HUES48 (cell line): ENCODE data around the gene LRRC8E.
"Not testable (repeated sequence)": the region's sequence is repeated elsewhere in the genome, so short reads cannot be mapped to it uniquely, and the experiment has no call there.

Source experiments
- H3K27ac ChIP-seq: one replicate; pipeline ENCODE4 v1.7.0; 2013; ENCODE audit warnings: low read depth, low read length, inconsistent platforms
- H3K27me3 ChIP-seq: 2 replicates; pipeline ENCODE4 v1.6.1; 2013; ENCODE audit warnings: mild to moderate bottlenecking, low read length; ENCODE audit not compliant: control insufficient read depth, insufficient read depth
- H3K36me3 ChIP-seq: 2 replicates; pipeline ENCODE4 v1.6.1; 2013; ENCODE audit warnings: low read length; ENCODE audit not compliant: control insufficient read depth, insufficient read depth
- H3K4me1 ChIP-seq: 2 replicates; pipeline ENCODE4 v1.6.1; 2013; ENCODE audit warnings: mild to moderate bottlenecking, low read length; ENCODE audit not compliant: control insufficient read depth, insufficient read depth
- H3K4me3 ChIP-seq: 2 replicates; pipeline ENCODE4 v1.5.1; 2013; ENCODE audit warnings: mild to moderate bottlenecking, low read depth, low read length
- H3K9ac ChIP-seq: 2 replicates; pipeline ENCODE4 v1.6.1; 2013; ENCODE audit warnings: mild to moderate bottlenecking, low read depth, low read length, moderate library complexity
- H3K9me3 ChIP-seq: 2 replicates; pipeline ENCODE4 v1.6.1; 2013; ENCODE audit warnings: low read length; ENCODE audit not compliant: control insufficient read depth, insufficient read depth

Gene LRRC8E

DNA sequence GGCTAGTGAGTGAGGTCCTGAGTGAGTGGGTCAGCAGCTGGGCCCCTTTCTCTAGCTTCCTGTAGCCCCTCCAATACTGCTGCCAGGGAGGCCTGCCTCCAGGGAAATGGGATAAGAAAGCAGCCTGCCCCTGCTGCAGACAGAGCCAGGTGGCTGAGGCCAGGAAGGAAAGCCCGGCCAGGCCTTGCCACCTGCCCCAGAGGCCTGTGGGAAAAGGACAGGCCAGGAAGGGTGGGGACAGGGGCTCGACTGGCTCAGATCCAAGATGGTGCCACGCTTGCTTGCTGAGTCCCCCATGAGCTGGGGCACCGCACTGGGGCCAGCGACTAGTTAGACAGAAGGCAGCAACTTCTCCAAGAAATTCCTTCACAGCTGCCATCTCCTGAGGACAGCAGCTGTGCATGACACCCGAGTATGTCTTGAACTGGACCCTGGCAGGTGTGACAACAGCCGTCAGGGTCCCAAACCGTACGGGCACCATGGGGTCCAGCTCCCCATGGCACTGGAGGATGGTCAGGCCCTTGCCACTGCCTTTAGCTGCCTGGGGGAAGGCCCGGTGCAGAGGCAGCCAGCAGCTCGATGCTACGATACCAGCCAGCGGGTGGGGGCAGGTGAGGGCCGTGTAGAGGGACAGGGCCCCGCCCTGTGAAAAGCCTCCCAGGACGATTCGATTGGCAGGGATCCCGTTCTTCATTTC lies 9.1 kb upstream of the LRRC8E start:
- no peaks in the 10 kb centered on the region for H3K4me1 ChIP-seq
- no peaks in the 10 kb centered on the region for H3K9me3 ChIP-seq
- H3K27me3 ChIP-seq, result no peaks in the 10 kb centered on the region
- no peak overlapping the region for H3K9ac ChIP-seq
- H3K36me3 ChIP-seq, result no peaks in the 10 kb centered on the region
- H3K27ac ChIP-seq, result no peak overlapping the region
- H3K4me3 ChIP-seq, result no peak overlapping the region

DNA sequence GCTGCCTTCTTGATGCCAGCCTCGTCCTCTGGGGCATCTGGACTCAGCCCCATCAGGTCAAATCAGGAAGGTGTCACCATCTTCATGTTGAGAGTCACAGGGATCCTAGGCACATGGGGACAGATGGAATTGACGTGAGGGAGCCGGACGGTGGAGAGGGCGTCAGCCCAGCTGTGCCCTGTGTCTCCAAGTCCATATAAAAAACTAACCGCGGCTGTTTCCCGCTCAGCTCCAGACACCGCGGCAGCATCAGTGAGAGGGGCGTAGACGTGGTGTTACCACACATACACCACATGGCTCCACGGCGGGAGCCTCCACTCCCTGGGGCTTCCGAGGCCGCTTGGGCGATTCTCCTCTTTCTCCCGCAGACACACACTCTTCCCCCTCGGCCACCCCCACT lies 8.5 kb upstream of the LRRC8E start:
- Histone ChIP-seq H3K27me3 (no peaks in the 10 kb centered on the region), H3K4me1 (no peaks in the 10 kb centered on the region), H3K9ac (no peak overlapping the region), H3K4me3 (no peak overlapping the region), H3K36me3 (no peaks in the 10 kb centered on the region), H3K27ac (no peak overlapping the region), H3K9me3 (no peaks in the 10 kb centered on the region)

DNA sequence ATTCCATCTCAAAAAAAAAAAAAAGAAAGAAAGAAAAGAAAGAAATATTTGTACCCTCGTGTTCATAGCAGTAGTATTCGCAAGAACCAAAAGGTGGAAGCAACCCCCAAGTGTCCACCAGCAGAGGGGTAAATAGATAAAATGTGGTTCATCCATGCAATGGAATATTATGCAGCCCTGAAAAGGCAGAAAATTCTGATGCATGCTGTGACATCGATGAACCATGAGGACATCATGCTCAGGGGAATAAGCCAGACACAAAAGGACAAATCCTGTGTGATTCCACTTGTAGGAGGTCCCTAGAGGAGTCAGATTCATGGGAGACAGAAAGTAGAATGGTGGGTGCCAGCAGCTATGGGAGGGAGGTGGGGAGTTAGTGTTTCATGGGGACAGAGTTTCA lies 6.4 kb upstream of the LRRC8E start:
- H3K4me3 ChIP-seq, result no peak overlapping the region
- H3K27me3 ChIP-seq, result no peaks in the 10 kb centered on the region
- H3K9me3 ChIP-seq, result no peaks in the 10 kb centered on the region
- H3K27ac ChIP-seq, result no peak overlapping the region
- H3K9ac ChIP-seq, result no peak overlapping the region
- no peaks in the 10 kb centered on the region for H3K36me3 ChIP-seq
- no peaks in the 10 kb centered on the region for H3K4me1 ChIP-seq

DNA sequence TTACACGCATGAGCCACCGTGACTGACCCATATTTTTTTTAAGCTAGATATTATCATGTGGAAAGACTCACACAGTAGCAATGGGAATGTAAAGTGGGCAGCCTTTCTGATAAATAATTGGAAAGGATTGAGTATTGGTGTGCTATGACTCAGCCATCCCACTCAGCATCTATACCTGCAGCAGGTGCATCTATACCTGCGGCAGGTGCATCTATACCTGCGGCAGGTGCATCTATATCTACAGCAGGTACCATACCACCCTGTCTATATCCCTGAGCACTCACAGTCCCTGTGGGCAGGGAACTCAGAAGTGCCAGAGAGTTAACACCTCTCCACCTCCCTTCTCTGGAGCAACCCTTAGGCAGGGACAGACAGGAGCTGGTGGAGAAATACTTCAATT lies 5.2 kb upstream of the LRRC8E start:
- H3K27me3 ChIP-seq, result no peaks in the 10 kb centered on the region
- no peak overlapping the region for H3K4me3 ChIP-seq
- no peak overlapping the region for H3K27ac ChIP-seq
- no peaks in the 10 kb centered on the region for H3K36me3 ChIP-seq
- no peaks in the 10 kb centered on the region for H3K9me3 ChIP-seq
- H3K9ac ChIP-seq, result no peak overlapping the region
- no peaks in the 10 kb centered on the region for H3K4me1 ChIP-seq

DNA sequence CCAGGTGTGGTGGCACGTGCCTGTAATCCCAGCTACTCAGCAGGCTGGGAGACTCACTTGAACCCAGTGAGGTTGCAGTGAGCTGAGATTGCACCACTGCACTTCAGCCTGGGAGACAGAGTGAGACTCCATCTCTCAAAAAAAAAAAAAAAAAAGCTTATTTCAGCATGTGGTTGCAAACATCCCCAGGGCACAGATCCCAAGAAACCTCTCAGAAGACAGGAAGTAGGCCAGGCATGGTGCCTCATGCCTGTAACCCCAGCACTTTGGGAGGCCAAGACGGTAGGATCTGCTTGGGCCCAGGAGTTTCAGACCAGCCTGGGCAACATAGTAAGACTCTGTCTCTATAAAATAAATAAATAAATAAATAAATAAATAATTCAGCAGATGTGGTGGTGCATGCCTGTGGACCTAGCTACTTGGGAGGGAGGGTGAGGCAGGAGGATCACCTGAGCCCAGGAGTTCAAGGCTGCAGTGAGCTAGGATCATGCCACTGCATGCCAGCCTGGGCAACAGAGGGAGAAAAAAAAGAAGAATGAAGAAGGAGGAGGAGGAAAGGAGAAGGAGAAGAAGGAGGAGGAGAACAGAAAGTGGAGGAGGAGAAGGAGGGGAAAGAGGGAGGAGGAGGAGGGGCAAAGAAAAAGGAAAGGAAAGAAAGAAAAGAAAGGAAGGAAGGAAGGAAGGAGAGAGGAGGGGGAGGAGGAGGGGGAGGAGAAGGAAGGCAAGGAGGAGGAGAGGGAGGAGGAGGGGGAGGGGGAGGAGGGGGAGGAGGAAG lies 4.3 kb upstream of the LRRC8E start:
- H3K9me3 ChIP-seq, result no peaks in the 10 kb centered on the region
- no peak overlapping the region for H3K4me3 ChIP-seq
- H3K9ac ChIP-seq, result no peak overlapping the region
- H3K4me1 ChIP-seq, result no peaks in the 10 kb centered on the region
- H3K27me3 ChIP-seq, result peaks cover 6% of the 10 kb centered on the region; the same call in 1 of the 2 replicates
- no peaks in the 10 kb centered on the region for H3K36me3 ChIP-seq
- no peak overlapping the region for H3K27ac ChIP-seq

DNA sequence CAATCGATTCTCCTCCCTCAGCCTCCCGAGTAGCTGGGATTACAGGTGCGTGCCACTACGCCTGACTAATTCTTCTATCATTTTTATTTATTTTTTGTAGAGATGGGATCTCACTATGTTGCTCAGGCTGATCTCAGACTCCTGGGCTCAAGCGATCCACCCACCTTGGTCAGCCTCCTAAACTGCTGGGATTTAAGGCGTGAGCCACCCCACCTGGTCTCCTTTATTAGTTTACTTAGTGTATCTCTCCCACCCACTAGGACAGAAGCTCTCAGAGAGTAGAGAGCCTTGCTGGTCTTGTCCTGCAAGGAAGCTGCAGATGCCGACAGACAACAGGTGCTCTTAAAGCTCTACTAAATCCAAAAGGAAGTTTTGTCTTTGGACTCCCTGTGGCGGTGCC lies 2.5 kb upstream of the LRRC8E start:
- Histone ChIP-seq H3K4me1 (no peaks in the 10 kb centered on the region), H3K9ac (no peak overlapping the region), H3K36me3 (no peaks in the 10 kb centered on the region), H3K9me3 (no peaks in the 10 kb centered on the region), H3K4me3 (no peak overlapping the region), H3K27ac (no peak overlapping the region), H3K27me3 (peaks cover 7% of the 10 kb centered on the region; the same call in 1 of the 2 replicates)

DNA sequence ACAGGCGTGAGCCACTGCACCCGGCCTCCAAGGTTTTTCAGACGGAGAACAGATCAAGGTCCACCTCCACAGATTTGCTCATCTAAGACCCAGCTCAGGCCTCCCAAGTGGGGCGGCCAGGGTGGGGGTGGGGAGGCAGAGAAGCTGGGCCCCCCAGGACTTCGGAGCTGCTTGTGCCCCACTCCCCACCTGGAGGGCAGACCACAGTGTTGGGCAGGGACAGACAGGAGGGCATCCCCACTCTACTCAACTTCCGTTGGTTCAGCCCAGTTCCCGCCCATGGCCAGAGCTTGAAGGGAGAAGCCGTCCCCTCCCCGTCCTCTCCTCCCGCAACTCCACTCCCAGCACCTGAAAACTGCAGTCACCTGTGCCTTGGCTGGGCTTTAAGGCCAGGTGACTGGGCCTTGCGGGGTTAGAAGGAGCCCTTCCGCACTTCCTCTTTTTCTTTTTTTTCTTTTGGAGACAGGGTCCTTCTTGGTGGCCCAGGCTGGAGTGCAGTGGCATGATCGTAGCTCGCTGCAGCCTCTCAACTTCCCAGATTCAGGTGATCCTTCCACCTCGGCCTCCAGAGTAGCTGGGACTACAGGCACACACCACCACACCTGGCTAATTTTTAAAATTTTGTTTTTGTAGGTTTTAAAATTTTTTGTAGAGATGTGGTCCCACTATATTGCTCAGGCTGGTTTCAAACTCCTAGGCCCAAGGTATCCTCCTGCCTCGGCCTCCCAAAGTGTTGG lies 734 bp upstream of the LRRC8E start:
- Histone ChIP-seq H3K9ac (no peak overlapping the region), H3K36me3 (no peaks in the 10 kb centered on the region), H3K9me3 (no peaks in the 10 kb centered on the region), H3K27ac (no peak overlapping the region), H3K4me1 (no peaks in the 10 kb centered on the region), H3K4me3 (no peak overlapping the region), H3K27me3 (peaks cover 7% of the 10 kb centered on the region; the same call in 1 of the 2 replicates)

DNA sequence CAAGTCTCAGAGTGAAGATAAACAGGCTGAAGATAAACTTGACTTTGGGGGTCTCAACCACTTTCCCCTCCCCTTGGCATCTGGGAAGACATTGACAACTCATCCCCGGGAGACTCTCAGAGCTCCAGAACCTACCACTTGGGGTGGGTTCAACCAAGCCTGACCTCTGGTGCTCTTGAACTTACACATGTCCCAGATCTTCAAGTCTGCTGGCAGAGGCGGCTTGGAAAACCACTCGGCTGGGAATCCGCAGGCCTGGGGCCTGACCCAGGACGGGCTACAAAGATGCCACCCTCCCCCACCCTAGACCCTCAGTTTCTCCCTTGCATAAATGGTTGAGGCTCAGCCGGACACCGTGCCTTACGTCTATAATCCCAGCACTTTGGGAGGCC lies 512 bp downstream of the LRRC8E start:
- Histone ChIP-seq H3K27ac (no peak overlapping the region), H3K27me3 (peaks cover 7% of the 10 kb centered on the region; the same call in 1 of the 2 replicates), H3K4me3 (peak overlapping the region; percentile 70), H3K9me3 (no peaks in the 10 kb centered on the region), H3K9ac (peak overlapping the region; percentile 44; the same call in 1 of the 2 replicates), H3K36me3 (no peaks in the 10 kb centered on the region), H3K4me1 (no peaks in the 10 kb centered on the region)

DNA sequence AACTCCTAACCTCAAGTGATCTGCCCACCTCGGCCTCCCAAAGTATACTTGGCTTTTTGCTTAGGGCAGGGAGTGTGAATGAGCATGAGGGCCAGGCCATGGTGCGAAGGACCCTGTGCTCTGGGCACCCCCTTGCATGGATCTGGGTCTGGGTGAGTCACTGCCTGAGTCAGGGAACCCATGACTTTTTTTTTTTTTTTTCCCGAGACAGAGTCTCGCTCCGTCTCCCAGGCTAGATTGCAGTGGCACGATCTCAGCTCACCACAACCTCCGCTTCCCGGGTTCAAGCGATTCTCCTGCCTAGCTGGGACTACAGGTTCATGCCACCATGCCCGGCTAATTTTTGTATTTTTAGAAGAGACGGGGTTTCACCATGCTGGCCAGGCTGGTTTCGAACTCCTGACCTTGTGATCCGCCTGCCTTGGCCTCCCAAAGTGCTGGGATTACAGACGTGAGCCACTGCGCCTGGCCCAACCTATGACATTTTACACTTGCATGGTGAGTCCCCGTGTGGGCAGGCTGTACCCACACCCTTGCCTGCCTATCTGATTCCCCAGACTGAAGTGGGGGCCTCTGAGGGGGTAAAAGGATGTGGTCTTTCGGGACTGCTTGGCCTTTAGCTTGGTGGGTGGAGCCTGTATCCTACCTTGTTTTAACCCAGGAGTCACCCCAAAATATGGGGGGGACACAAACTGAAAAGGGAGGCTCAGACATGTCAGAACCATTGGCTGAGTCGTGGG lies 5.2 kb downstream of the LRRC8E start:
- H3K27me3 ChIP-seq, H3K9ac ChIP-seq, H3K4me3 ChIP-seq, H3K27ac ChIP-seq, H3K36me3 ChIP-seq, H3K9me3 ChIP-seq, H3K4me1 ChIP-seq: not testable (repeated sequence)

DNA sequence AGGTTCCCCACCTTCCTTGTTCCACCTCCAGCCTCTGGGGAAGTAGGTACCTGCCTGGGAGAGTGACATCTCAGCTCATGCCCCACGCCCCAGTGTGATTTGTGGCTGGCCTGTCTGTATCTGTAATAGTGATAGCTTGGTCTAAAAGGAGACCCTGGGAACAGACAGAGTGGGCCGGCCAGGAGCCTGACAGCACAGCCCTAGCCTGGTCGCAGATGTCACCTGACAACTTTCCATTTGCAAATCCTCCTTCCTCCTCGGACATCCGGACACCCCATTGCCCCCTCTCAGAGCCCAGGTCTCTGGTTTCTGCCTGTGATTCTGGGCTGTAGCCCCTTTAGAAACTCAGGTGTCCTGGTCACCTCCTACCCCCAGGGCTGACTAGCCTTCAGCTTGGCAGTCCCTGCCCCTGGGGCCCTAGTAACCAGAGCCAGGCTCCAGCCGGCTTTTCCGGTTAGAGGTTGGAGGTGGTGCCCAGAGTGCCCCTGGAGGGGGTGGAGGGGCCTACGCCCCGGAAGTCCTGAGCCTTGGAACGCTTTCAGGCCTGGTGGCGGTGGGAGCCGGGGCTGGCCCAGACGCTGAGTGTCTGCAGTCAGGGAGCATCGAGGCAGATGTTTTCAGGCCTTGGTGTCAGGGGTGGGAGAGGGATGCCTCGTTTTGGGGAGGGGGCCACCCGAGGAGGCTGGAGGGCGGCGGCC lies 6.5 kb downstream of the LRRC8E start:
- Histone ChIP-seq H3K9me3 (no peaks in the 10 kb centered on the region), H3K36me3 (peaks cover 7% of the 10 kb centered on the region; the same call in 1 of the 2 replicates), H3K27me3 (no peaks in the 10 kb centered on the region), H3K4me3 (no peak overlapping the region), H3K4me1 (no peaks in the 10 kb centered on the region; the same call in 1 of the 2 replicates), H3K27ac (no peak overlapping the region), H3K9ac (no peak overlapping the region)
